ENCODE results near the gene NEURL1.
"Not testable (repeated sequence)": the region's sequence is repeated elsewhere in the genome, so short reads cannot be mapped to it uniquely, and the experiment has no call there.

NEURL1 gene

DNA sequence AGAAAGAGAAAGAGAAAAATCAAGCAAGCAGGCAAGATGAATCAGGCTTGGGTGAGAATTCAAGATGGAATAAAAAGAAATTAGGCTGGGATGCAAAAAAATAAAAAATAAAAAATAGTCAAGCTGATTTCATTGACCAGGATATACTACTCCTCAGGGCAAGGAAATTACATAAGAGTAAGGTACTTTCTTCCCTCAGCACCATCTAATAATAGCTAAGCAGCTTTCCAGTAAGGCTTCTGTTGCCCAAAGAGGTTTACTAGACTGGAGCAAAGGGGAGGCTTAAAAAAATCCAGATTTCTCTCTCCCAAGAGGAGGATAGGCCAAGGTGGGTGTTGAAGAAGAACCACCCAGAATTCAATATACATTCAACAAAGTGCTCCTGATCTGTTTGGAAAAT, 93.6 kb downstream of the NEURL1 start:
- no peak for DNase-seq

DNA sequence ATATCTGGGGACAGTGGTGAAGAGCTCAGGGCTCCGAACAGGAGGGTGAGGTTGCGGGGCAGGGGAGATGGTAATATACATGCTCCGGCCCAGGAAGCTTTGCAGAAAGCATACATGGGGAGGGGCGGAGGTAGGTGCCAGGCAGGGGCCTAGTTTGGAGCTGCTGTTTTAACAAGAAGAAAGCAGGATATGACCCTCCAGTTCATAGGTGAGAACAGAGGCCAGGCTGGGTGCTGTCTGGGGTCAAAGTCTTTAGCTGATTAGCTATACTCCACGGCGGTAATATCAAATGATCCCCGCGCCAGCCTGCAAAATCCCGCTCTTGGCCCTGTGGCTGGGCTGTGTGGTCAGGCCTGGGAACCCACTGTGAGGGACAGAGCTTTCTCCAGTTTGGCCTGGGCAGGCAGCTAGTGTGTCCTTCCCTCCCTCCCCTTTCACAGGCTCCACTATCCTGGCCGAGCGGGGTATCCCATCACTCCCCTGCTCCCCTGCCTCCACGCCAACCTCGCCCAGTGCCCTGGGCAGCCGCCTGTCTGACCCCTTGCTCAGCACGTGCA, 95.6 kb downstream of the NEURL1 start:
- DNase-seq: no peak

DNA sequence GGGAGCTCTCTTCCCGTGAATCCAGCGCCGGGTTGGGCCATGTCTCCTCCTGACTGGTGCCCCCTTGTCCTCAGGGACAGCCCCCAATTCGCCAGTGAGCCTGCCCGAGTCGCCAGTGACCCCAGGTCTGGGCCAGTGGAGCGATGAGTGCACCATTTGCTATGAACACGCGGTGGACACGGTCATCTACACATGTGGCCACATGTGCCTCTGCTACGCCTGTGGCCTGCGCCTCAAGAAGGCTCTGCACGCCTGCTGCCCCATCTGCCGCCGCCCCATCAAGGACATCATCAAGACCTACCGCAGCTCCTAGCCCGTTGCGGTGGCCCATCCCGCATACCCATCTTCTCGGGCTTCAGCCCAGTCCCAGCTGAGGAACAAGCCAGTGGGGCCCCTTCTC, 96.6 kb downstream of the NEURL1 start:
- DNase-seq: no peak

DNA sequence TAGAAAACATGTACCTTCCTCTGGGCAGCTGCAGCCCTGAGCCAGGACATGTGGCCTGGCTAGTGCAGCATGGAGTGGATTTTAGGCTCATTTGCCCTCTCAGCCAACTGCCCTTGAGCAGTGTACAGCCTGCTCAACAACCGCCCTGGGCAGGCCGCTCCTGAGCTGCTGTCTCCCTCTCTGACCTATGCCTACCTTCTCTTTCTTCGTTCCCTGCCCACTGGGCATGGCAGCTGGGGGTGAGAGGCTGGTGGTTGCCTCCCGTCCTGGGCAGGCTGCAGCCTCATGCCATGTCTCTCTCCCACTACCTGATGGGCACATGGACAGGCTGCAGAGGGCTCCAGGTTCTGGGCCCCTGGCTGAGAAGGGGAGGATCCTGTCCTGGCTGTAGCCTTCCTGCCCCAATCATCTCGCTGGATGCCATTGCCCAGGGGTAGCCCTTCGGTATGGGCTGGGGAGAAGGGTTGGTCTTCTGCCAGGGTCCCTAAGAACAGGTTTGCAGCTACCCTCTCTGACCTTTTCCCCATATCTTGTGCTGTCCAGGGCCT, 97.3 kb downstream of the NEURL1 start:
- DNase-seq: no peak

DNA sequence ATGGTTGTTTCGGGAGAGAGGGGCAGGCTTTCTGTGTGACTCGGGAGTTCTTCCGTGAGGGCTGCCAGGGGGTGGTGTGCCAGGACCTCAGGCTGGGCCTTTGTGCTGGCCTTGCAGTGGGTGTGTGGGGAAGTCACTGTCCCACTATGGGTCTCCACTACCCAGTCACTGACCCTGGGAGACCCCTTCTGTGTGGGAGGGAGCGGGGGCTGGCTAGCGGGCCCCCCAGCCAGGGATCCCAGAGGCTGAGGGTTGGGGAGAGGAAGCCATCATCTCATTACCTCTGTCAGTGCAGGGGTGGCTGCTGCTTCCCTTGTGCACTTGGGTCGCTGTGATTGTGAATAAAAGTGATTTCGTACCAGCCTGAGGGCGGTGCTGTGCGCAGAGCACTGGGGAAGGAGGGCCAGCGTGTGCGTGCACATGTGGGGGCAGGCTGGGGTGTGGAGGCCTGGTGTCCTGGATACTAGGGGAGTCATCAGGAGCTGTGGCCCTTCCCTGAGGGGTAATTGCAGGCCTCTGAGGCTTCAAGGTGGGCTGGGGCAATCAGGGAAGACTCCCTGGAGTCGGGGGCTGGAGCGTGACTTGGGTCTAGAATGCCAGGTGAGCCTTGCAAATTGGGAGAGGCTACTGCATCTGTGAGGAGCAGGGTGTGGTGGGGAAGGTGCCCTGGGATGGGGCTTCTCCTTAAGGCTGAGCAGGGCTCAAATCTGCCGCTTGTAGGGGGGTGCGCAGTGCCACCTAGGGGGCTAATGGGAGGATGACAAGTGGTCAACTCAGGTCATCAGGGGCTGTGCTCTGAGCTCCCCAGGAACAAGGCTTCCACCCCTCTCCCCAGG, 98.9 kb downstream of the NEURL1 start:
- peak; percentile 51 for DNase-seq

DNA sequence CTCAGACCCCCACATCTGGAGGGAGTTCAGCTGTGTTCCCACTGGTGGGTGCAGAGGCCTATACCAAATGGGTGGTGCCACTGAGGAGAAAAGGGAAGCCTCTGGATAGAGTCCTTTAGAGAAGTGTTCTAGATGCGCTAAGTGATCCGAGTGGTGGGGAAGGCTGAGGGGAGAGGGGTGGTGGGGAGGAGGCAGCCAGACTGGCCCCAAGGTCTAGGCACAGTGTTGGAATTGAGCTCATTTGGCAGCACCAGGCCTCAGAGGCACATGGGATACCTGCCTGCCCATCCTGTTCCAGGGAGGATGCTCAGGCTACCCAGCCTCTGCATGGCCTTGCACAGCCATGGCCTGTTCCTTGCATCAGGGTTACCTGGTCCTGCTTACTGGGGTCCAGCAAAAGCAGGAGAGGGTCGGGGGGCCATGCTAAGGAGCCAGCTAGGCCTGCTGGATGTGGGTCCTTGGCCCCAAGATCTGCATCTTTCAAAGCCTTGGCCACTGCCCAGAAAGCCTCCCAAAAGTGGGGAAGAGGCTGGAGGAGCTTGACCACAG, 99.6 kb downstream of the NEURL1 start:
- no peak for DNase-seq

DNA sequence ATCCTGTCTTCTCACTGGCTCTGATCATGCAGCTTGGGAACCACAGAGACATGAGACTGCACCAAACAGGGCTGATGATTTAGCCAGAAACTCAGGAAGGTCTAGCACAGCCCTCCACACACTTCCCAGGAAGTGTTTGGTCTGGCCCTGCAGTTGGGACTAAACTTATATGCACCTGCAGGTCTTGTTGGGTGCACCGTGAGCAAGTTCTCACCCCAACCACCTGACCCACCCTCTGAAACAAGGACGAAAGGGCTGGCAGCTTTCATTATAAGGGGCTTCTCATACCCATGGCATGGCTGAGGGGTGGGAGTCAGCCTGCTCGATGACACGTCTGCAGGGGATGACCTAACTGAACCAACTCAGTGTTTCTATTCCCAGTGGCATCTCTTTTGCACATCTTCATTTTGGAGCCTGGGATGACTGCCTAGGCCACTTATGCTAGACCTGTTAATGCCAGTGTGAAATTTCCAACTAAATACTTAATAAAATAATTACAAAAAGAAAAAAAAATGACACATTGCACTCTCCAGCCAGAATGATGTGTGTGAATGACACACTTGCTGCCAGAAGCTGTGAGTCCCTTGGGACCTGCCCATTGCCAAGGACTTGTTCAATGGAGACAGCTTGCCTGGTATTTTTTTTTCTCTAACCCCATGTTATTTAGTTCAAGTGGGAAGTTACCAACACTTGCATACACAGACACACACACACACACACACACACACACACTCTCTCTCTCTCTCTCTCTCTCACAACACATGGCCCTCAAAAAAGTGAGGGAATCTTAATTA, 102.6 kb downstream of the NEURL1 start:
- DNase-seq: no peak

DNA sequence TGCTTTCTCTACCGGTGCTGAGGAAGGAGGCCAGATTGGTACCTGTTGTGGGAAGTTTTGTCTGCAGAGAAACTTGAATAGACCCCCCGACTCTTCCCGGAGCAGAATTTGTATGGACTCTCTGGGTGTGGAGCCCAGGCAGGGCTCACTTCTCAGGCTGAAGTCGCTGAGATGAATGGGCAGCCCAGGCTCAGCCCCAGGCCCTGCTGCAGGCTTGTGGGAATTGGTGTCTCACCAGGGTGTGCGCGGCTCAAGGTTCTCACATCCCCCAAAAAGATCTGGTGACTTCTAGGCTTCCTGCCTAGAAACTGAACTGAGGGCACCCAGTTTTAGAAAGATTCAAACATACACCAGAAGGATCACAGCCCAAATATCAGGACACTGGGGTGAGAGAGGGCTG, 103.5 kb downstream of the NEURL1 start:
- DNase-seq: no peak

DNA sequence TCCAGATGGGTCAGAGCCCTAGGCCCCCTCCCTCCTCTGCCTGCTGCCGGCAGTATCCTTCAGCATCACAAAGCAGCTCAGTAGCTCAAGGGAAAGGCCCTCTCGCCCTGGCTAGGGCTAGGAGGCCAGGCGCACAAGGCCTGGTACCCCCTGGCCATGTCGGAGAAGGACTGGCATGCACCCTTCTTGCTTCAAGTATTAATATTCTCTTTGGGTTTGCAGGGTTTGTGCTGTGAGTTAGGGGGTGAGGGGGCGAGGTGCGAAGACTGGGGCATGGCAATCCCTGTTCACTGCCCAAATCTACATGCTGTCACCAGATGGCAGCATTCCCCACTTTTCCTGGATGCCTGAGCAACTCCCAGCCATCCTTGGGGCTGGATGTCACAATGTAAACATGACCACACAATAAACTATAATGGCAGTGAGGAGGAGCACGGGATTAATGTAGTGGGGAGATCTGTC, 105.2 kb downstream of the NEURL1 start:
- peak; percentile 39 for DNase-seq

DNA sequence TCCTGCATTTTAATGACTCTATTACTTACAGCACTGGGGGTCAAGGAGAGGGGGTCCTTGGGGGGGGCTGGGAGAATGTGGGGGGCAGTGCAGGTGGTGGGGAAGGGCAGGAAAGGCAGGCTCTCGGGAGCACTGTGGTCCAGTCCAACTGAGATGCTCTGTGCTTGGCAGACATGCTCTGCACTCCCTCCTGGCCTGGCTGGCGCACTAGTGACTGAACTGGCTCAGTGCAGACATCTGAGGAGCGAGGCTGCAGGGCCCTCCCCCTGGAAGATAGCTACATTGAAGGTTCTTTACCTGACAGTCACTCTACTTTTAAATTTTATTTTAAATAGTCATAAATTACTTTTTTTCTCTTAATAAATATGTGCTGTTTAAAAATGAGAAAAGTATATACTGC, 105.7 kb downstream of the NEURL1 start:
- DNase-seq: no peak

DNA sequence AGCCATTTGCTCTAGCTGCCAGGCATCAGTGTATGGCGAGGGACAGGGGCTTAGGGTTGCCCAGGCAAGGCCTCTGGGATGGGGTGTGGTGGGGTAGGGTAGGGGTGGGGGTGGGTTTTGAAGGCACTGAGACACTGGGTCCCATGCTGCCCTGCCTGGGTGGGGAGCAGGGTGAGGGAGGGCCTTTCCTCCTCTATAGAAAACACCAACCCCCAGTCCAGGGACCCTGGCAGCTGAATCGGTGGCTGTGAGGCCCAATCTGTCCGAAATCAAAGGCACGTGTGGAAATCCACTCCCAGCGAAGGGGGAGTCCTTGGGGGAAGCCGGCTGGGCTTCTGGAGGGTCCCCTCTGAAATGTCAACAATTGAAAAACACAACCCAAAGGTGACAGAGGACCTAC, 106.4 kb downstream of the NEURL1 start:
- DNase-seq: no peak

DNA sequence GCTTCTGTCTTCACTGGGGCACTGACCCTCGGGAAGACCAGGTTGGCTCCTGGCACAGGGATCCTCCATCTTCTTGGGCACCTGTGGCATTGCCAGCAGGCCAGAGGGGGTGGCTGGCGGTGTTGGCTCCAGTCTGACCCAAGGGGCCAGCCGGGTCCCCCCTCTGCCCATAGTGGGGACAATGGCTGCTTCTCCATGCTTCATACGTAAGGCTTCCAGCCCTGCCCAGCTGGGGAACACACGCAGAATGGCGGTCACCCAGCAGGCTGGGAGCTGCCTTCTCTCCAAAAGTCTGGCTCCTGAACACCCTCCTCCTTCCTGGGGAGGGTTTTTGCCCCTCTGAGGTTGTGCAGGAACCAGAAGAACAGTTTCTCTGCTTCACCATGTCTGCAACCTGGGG, 106.8 kb downstream of the NEURL1 start:
- DNase-seq: no peak

DNA sequence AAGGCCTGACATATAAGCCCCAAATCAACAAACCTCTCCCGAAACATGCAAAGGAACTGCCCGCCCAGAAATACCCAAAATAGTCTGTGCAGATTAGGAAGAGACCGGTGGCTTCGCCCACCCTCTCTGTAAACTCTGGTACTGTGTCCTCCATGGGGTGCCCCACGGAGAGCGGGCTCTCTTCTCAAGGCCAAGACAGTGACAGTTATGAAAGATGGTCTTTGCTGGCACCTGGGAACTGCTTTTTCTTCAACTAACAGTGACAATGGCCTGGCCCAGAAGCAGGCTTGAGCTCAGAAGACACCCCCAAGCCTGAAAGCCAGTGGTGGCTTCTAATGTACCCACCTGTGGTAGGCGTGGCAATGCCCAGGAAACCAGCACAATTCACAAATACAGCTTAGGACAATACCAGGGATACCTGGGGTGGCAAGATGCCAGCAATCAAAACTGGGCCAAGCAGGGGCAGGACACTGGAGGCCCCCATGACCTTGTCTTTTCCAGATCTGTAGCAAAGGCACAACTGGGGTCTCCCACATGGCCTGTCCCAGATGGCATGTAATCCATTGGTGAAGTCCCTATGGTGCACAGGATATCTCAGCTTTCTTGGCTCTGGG, 107.6 kb downstream of the NEURL1 start:
- DNase-seq: no peak

DNA sequence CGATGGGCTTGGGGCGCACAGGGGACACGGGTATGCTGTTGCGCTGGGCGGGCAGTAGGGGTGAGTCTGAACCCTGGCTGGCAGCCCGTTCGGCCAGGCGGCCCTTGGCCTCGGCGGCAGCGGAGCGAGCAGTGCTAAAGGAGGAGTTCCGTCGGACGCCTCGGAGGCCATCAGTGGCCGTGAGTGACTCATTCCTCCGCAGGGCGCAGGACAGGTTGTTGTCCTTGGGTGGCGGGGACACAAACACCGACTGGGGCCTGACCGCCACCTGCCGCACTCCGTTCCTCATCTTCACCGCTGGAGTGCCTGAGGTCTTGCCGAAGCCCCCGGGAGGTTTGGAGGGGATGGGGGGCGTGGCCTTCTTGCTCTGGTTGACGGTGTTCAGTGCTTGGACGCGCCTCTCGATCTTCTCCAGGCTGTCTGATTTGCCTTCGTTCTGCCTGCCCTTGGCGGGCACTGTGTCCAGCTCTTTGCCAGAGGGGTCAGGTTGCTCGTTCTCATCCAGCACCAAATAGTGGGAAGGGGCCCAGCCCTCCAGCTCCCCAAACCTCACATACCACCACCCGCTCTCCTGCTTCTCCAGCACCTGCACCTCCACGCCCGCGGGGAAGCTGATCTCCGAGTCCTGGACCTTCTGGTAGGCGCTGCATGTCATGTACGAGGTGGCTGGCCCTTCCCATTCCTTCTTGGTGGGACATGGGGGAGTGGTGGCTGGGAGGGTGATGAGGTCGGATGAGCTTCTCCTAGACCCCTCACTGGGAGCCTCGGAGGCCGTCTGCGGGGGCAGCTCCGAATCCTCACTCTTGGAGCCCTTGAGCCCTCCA, 108.7 kb downstream of the NEURL1 start:
- DNase-seq: no peak

DNA sequence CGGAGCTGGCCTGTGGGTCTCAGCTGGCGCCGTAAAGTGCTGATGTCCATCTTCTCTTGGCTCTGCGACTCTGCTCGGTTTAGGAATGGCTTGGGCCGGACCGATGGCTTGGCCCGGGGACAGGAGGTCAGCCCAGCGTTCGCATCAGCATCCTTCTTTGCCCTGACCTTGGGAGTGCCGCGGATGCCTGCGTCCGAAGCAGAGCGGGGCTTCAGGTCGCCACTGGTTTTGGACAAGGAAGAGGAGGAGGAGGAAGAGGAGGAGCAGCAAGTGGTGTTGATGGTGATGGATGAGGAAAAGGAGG, 109.3 kb downstream of the NEURL1 start:
- no peak for DNase-seq

DNA sequence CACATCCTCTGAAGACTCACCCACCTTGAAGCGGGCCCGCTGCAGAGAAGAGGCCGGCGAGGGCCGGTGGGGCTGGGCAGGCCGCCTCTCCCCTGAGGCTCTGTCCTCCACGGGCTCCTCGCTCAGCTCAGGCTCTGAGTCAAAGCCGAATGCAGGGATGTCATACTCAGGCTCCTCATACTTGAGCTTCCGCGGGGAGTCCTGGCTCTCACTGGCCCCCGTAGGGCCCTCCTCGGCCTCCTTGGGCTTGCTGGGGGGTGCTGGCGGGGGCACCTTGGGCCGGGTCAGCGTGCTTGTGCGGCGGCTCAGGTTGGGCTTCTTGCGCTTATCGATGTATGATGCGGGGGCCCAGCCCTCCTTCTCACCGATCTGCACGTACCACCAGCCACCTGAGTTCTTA, 109.9 kb downstream of the NEURL1 start:
- DNase-seq: no peak

DNA sequence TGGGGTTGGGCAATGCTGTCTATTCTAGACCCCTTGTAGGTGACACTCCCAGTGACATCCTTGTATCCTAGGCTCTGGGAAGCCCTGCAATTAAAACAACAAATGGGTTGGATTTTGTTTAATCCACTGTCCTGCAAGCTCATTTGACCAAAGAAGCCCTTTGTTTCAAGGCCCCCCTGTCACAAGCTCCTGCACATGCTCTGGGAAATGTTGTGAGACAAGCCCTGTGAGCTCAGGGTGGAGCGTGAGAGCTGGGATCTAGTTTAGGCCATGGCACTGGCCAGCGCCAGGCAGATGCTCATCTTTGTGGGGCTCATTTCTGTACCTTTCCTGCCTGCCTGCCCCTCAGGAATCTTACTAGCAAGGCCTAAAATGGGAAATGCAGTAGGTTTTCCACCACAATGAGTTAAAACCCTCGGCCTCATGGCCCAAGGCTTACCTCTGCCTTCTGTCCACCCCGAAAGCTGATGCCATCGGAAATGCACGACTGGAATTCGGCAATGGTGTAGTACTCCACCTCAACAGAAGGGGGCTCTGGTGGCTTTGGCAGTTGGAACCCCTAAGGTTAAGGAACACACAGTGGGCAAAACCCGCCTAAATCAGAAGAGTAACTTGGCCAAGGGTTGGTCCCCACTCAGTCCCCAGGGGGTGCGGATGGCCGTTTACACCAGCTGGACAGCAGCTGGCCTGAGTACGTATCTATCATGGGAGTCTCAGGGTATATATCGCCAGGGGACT, 112.0 kb downstream of the NEURL1 start:
- peak; percentile 61 for DNase-seq

DNA sequence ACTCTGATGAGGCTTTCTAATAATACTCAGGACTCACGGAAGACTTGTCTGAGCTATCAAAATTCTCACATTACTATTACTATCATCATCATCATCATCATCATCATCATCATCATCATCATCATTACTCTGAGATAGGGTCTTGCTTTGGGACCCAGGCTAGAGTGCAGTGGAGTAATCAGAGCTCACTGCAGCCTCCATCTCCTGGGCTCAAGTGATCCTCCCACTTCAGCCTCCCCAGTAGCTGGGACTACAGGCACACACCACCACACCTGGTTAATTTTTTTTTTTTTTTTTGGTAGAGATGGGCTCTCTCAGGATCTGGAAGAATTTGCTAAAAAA, 112.6 kb downstream of the NEURL1 start:
- DNase-seq: not testable (repeated sequence)

DNA sequence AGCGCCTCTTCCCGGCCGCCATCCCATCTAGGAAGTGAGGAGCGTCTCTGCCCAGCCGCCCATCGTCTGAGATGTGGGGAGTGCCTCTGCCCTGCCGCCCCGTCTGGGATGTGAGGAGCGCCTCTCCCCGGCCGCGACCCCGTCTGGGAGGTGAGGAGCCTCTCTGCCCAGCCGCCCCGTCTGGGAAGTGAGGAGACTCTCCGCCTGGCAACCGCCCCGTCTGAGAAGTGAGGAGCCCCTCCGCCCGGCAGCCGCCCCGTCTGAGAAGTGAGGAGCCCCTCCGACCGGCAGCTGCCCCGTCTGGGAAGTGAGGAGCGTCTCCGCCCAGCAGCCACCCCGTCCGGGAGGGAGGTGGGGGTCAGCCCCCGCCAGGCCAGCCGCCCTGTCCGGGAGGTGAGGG, 113.5 kb downstream of the NEURL1 start:
- DNase-seq: not testable (repeated sequence)

DNA sequence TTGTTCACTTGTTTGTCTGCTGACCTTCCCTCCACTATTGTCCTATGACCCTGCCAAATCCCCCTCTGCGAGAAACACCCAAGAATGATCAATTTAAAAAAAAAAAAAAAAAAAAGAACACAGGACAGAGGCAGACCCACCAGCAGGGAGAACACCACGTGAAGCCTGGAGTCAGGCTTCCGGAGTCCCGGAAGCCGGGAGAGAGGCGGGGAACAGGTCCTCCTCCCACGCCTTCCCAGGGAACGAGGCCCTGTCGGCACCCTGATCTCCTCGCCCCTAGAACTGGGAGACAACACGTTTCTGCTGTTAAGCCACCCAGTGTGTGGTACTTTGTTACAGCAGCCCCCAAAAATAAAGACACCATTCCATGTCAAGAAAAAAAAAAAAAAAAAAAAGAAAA, 114.6 kb downstream of the NEURL1 start:
- not testable (repeated sequence) for DNase-seq

All from CD4-positive, alpha-beta T cell treated with Interleukin-17A for 4 hours (primary cell).